DND-41 (cell line): ENCODE measurements around the gene EP400.

Experiments
- ATAC-seq: fragments of 200-7000 bp; cut with Tn5 transposase; 3 replicates; pipeline ENCODE4 v1.9.1; 2021; ENCODE audit warnings: low read depth; ENCODE audit not compliant: insufficient read depth
- DNase-seq: peaks from one replicate; pipeline ENCODE4 v3.0.0-alpha.2; 2020
- H2AFZ ChIP-seq: 2 replicates; pipeline ENCODE4 v1.6.0; 2012; ENCODE audit warnings: low read depth, low read length
- H3K27ac ChIP-seq: 2 replicates; pipeline ENCODE4 v1.5.1; 2012; ENCODE audit warnings: low read length, inconsistent platforms
- H3K27me3 ChIP-seq: fragments of 200-600 bp; sonication (generic); 2 replicates; pipeline ENCODE4 v1.6.0; 2012; ENCODE audit warnings: low read length, mild to moderate bottlenecking, inconsistent platforms; ENCODE audit not compliant: insufficient read depth, poor library complexity
- H3K36me3 ChIP-seq: 2 replicates; pipeline ENCODE4 v1.5.1; 2012; ENCODE audit warnings: low read length, inconsistent platforms; ENCODE audit not compliant: insufficient read depth
- H3K4me1 ChIP-seq: 2 replicates; pipeline ENCODE4 v1.5.1; 2012; ENCODE audit warnings: mild to moderate bottlenecking, low read length; ENCODE audit not compliant: insufficient read depth
- H3K4me2 ChIP-seq: 2 replicates; pipeline ENCODE4 v1.6.0; 2012; ENCODE audit warnings: mild to moderate bottlenecking, moderate library complexity, low read length, inconsistent platforms; ENCODE audit not compliant: insufficient read depth
- H3K4me3 ChIP-seq, 2 experiments: fragments of 200-600 bp in 1 of 2; shearing (Covaris generic) in 1 of 2; 2 replicates each; pipeline ENCODE4 v1.5.1; 2012 to 2016; ENCODE audit warnings: inconsistent platforms in 2 of 2, low read length in 2 of 2, mild to moderate bottlenecking in 2 of 2, low read depth in 1 of 2, moderate library complexity in 1 of 2
- H3K79me2 ChIP-seq: 2 replicates; pipeline ENCODE4 v1.6.0; 2012; ENCODE audit warnings: low read length, inconsistent platforms; ENCODE audit not compliant: insufficient read depth
- H3K9ac ChIP-seq: 2 replicates; pipeline ENCODE4 v1.6.0; 2012; ENCODE audit warnings: low read depth, mild to moderate bottlenecking, inconsistent platforms, low read length, moderate library complexity
- H3K9me3 ChIP-seq: 2 replicates; pipeline ENCODE4 v1.5.1; 2012; ENCODE audit warnings: low read length, moderate library complexity, mild to moderate bottlenecking, inconsistent platforms; ENCODE audit not compliant: insufficient read depth, severe bottlenecking
- H4K20me1 ChIP-seq: 2 replicates; pipeline ENCODE4 v1.6.0; 2012; ENCODE audit warnings: low read length; ENCODE audit not compliant: insufficient read depth
- CTCF ChIP-seq: IDR thresholded peaks from 2 replicates; pipeline ENCODE4 v1.5.1; 2012; ENCODE audit warnings: borderline replicate concordance, low read length, moderate library complexity, mild to moderate bottlenecking; ENCODE audit not compliant: poor library complexity, severe bottlenecking; ENCODE audit errors: extremely low read depth
- EZH2 ChIP-seq: IDR thresholded peaks from 3 replicates; pipeline ENCODE4 v1.6.1; 2012; ENCODE audit warnings: borderline replicate concordance, low read depth, mild to moderate bottlenecking, moderate library complexity, low read length, inconsistent platforms; ENCODE audit not compliant: severe bottlenecking

Gene EP400

DNA sequence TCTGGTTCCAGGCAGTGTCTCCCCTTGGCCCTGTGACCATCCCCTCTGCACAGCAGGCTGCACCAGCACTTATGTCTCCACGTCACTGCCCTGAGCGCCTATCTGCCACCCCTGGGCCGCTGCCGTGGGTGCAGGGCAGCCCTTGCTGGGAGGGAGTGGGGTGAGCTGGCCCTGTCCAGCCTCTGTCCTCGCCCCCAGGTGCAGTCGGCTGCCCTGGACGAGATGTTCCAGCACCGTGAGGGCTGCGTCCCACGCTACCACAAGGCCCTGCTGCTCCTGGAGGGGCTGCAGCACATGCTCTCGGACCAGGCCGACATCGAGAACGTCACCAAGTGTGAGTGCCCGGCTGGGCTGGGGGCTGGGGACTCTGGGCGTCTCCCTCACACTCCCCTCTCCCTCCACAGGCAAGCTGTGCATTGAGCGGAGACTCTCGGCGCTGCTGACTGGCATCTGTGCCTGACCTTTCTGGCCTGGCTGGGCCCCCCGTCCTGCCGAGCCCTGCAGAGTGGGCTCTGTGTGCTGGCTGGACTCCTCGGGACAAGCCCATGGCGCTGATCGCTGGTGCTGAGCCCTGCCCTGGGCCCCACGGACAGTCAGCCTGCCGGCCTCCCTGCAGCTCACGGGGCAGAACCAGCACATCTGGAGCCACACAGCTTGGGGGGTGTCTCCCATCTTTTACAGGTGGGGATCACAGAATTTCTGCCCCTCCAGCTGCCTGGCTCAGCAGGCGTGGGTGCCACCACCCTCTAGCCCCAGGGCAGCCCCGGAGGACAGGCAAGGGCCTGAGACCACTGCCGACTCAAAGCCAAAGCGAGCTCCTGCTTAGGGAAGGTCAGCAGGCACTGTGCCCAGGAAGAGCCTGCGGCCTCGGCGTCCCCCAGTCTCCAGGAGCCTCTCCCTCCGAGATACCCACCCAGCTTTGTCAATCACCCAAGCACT, 28.6 kb upstream of the EP400 start:
- no peak overlapping the region for H3K4me2 ChIP-seq
- no peak for ATAC-seq
- H3K27ac ChIP-seq = no peak overlapping the region
- H3K9ac ChIP-seq = no peak overlapping the region
- H3K79me2 ChIP-seq = no peaks in the 10 kb centered on the region
- DNase-seq = no peak
- H4K20me1 ChIP-seq = peaks cover 15% of the 10 kb centered on the region
- TF ChIP-seq CTCF (no peak), EZH2 (no peak)
- H3K4me3 ChIP-seq = no peak overlapping the region
- no peaks in the 10 kb centered on the region for H3K27me3 ChIP-seq
- no peak overlapping the region for H2AFZ ChIP-seq
- H3K36me3 ChIP-seq = peaks cover 53% of the 10 kb centered on the region
- H3K4me1 ChIP-seq = peaks cover 8% of the 10 kb centered on the region; the same call in 1 of the 2 replicates
- no peaks in the 10 kb centered on the region for H3K9me3 ChIP-seq

GRCh38 chr12:131921866-131922769, 27.6 kb upstream of the EP400 start:
- Histone ChIP-seq H3K27ac (no peak overlapping the region), H3K4me2 (no peak overlapping the region), H3K4me1 (peaks cover 8% of the 10 kb centered on the region; the same call in 1 of the 2 replicates), H4K20me1 (peaks cover 15% of the 10 kb centered on the region), H3K79me2 (no peaks in the 10 kb centered on the region), H3K9me3 (no peaks in the 10 kb centered on the region), H3K9ac (no peak overlapping the region), H3K27me3 (no peaks in the 10 kb centered on the region), H3K4me3 (no peak overlapping the region), H2AFZ (no peak overlapping the region), H3K36me3 (peaks cover 48% of the 10 kb centered on the region)
- no peak for ATAC-seq
- no peak for DNase-seq
- no peak for TF ChIP-seq CTCF
- no peak for TF ChIP-seq EZH2

GRCh38 chr12:131922772-131923171, 27.0 kb upstream of the EP400 start:
- H3K9ac ChIP-seq = no peak overlapping the region
- no peak overlapping the region for H3K4me3 ChIP-seq
- H3K27me3 ChIP-seq = no peaks in the 10 kb centered on the region
- peaks cover 42% of the 10 kb centered on the region for H3K36me3 ChIP-seq
- no peak overlapping the region for H3K4me2 ChIP-seq
- H3K9me3 ChIP-seq = no peaks in the 10 kb centered on the region
- peaks cover 11% of the 10 kb centered on the region for H4K20me1 ChIP-seq
- H3K79me2 ChIP-seq = no peaks in the 10 kb centered on the region
- TF ChIP-seq EZH2 (no peak), CTCF (no peak)
- H3K27ac ChIP-seq = no peak overlapping the region
- H2AFZ ChIP-seq = no peak overlapping the region
- peaks cover 8% of the 10 kb centered on the region; the same call in 1 of the 2 replicates for H3K4me1 ChIP-seq
- DNase-seq (no peak), ATAC-seq (no peak)
